ENCODE data around the gene SPTBN4. TPM values are rescaled to one million over a fixed set of nuclear protein-coding genes. Genes with fewer than 3 reads are reported as not detected.
"Not testable (repeated sequence)": the region's sequence is repeated elsewhere in the genome, so short reads cannot be mapped to it uniquely, and the experiment has no call there.

Gene SPTBN4
- total and polyA plus RNA-seq, 4 donors = 0.58 to 0.80 (median 0.72) TPM

DNA sequence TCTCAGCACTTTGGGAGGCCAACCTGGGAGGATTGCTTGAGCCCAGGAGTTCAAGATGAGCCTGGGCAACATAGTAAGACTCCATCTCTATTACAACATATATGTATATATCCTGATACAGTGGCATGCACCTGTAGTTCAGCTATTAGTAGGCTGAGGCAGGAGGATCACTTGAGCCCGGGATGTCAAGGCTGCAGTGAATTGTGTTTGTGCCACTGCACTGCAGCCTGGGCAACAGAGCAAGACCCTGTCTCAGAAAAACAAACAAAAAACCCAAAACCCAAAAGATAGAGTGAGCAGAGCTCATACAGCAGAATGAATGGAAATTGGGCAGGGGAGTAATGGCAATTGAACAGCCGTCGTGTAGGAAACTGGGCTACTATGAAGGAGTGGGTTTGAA is 92.6 kb downstream of the SPTBN4 start:
- H3K9me3 ChIP-seq (ENCODE audit: control insufficient read depth in 4 of 4, insufficient read depth in 3 of 4, low read length in 3 of 4) = no peaks in the 10 kb centered on the region
- H3K4me3 ChIP-seq = no peak overlapping the region
- H3K27me3 ChIP-seq (ENCODE audit: control insufficient read depth in 3 of 3, insufficient read depth in 3 of 3, low read length in 2 of 3) = peaks cover 5 to 26% (median 12%) of the 10 kb centered on the region in 3 donors
- WGBS, 2 donors = 82 to 86% methylated on average over 3 of the region's 3 CpGs
- H3K36me3 ChIP-seq (ENCODE audit: control insufficient read depth in 4 of 4, insufficient read depth in 4 of 4, low read length in 4 of 4) = no peaks in the 10 kb centered on the region
- TF ChIP-seq, protein P1, sequence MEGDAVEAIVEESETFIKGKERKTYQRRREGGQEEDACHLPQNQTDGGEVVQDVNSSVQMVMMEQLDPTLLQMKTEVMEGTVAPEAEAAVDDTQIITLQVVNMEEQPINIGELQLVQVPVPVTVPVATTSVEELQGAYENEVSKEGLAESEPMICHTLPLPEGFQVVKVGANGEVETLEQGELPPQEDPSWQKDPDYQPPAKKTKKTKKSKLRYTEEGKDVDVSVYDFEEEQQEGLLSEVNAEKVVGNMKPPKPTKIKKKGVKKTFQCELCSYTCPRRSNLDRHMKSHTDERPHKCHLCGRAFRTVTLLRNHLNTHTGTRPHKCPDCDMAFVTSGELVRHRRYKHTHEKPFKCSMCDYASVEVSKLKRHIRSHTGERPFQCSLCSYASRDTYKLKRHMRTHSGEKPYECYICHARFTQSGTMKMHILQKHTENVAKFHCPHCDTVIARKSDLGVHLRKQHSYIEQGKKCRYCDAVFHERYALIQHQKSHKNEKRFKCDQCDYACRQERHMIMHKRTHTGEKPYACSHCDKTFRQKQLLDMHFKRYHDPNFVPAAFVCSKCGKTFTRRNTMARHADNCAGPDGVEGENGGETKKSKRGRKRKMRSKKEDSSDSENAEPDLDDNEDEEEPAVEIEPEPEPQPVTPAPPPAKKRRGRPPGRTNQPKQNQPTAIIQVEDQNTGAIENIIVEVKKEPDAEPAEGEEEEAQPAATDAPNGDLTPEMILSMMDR (IDR thresholded peaks at IDR 0.05; ENCODE audit: control extremely low read depth, extremely low read depth) = no peak
- H3K4me1 ChIP-seq (ENCODE audit: control insufficient read depth in 5 of 5, insufficient read depth in 5 of 5, low read length in 5 of 5) = no peaks in the 10 kb centered on the region
- no peak overlapping the region for H3K27ac ChIP-seq (ENCODE audit: low read depth in 1 of 2, low read length in 1 of 2)
- ATAC-seq (ENCODE audit: insufficient read depth, low FRiP score) (no peak), DNase-seq (no peak)
- no peak overlapping the region for H3K9ac ChIP-seq (ENCODE audit: insufficient read depth in 1 of 2, low read length in 2 of 2)

DNA sequence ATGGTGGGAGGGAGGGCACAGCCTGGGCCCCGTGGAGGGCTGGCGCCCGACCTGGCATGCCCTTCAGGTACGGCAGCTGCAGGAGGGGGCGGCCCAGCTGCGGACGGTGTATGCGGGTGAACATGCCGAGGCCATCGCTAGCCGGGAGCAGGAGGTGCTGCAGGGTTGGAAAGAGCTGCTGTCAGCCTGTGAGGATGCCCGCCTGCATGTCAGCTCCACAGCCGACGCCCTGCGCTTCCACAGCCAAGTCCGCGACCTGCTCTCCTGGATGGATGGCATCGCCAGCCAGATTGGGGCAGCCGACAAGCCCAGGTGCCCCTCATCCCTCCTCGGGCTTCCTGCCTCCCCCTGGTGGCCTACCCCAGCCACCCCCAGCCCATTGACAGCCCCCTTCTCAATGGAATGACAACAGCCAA is 93.3 kb downstream of the SPTBN4 start:
- Histone ChIP-seq H3K27ac (ENCODE audit: low read depth in 1 of 2, low read length in 1 of 2) (no peak overlapping the region), H3K27me3 (ENCODE audit: control insufficient read depth in 3 of 3, insufficient read depth in 3 of 3, low read length in 2 of 3) (peaks cover 3 to 19% (median 6%) of the 10 kb centered on the region in 3 donors), H3K4me1 (ENCODE audit: control insufficient read depth in 5 of 5, insufficient read depth in 5 of 5, low read length in 5 of 5) (no peaks in the 10 kb centered on the region), H3K9me3 (ENCODE audit: control insufficient read depth in 4 of 4, insufficient read depth in 3 of 4, low read length in 3 of 4) (no peaks in the 10 kb centered on the region), H3K4me3 (no peak overlapping the region), H3K9ac (ENCODE audit: insufficient read depth in 1 of 2, low read length in 2 of 2) (no peak overlapping the region), H3K36me3 (ENCODE audit: control insufficient read depth in 4 of 4, insufficient read depth in 4 of 4, low read length in 4 of 4) (no peaks in the 10 kb centered on the region)
- DNase-seq (no peak), ATAC-seq (ENCODE audit: insufficient read depth, low FRiP score) (no peak)
- 65 to 80% methylated on average over 20 of the region's 20 CpGs for WGBS, 2 donors
- TF ChIP-seq, protein P1 (IDR thresholded peaks at IDR 0.05; ENCODE audit: control extremely low read depth, extremely low read depth) = no peak

DNA sequence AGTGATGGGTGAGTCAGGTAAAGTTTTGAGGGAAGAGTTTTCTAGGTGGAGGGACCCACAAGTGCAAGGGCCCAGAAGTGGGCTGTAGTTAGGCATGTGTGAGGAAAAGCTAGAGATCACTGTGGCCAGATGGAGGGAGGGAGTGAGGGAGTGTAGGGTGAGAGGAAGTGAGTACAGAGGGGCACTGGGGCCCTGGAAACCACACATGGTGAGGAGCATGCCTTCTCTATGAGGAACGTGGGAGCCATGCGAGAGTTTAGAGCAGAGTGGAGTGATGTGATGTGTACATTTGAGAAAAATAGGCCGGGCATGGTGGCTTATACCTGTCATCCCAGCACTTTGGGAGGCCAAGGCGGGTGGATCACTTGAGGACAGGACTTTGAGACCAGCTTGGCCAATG is 95.1 kb downstream of the SPTBN4 start:
- TF ChIP-seq, protein P1 (IDR thresholded peaks at IDR 0.05; ENCODE audit: control extremely low read depth, extremely low read depth) = no peak
- Histone ChIP-seq H3K4me1 (ENCODE audit: control insufficient read depth in 5 of 5, insufficient read depth in 5 of 5, low read length in 5 of 5) (no peaks in the 10 kb centered on the region), H3K27ac (ENCODE audit: low read depth in 1 of 2, low read length in 1 of 2) (no peak overlapping the region), H3K27me3 (ENCODE audit: control insufficient read depth in 3 of 3, insufficient read depth in 3 of 3, low read length in 2 of 3) (peaks cover 0 to 27% (median 14%) of the 10 kb centered on the region in 3 donors), H3K4me3 (no peak overlapping the region), H3K9me3 (ENCODE audit: control insufficient read depth in 4 of 4, insufficient read depth in 3 of 4, low read length in 3 of 4) (no peaks in the 10 kb centered on the region), H3K9ac (ENCODE audit: insufficient read depth in 1 of 2, low read length in 2 of 2) (no peak overlapping the region), H3K36me3 (ENCODE audit: control insufficient read depth in 4 of 4, insufficient read depth in 4 of 4, low read length in 4 of 4) (no peaks in the 10 kb centered on the region)
- WGBS, 2 donors = 46 to 61% methylated on average over 4 of the region's 4 CpGs
- DNase-seq (no peak), ATAC-seq (ENCODE audit: insufficient read depth, low FRiP score) (no peak)

DNA sequence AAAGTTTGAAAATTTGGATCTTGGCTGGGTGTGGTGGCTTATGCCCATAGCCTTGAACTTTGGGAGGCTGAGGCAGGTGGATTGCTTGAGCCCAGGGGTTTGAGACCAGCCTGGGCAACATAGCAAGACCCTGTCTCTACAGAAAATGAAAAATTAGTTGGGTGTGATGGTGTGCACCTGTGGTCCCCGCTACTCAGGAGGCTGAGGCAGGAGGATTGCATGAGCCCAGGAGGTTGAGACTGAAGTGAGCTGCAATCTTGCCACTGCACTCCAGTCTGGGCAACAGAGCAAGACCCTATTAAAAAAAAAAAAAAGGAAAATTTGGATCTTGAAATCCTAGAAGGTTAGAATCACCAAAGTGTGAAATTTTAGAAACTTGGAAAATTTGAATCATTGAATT is 97.7 kb downstream of the SPTBN4 start:
- not testable (repeated sequence) for ATAC-seq (ENCODE audit: insufficient read depth, low FRiP score); DNase-seq; H3K9me3 ChIP-seq (ENCODE audit: control insufficient read depth in 4 of 4, insufficient read depth in 3 of 4, low read length in 3 of 4); H3K4me1 ChIP-seq (ENCODE audit: control insufficient read depth in 5 of 5, insufficient read depth in 5 of 5, low read length in 5 of 5); H3K9ac ChIP-seq (ENCODE audit: insufficient read depth in 1 of 2, low read length in 2 of 2); H3K36me3 ChIP-seq (ENCODE audit: control insufficient read depth in 4 of 4, insufficient read depth in 4 of 4, low read length in 4 of 4); H3K4me3 ChIP-seq; H3K27ac ChIP-seq (ENCODE audit: low read depth in 1 of 2, low read length in 1 of 2)
- H3K27me3 ChIP-seq (ENCODE audit: control insufficient read depth in 3 of 3, insufficient read depth in 3 of 3, low read length in 2 of 3) = peaks cover 0 to 48% (median 26%) of the 10 kb centered on the region in 3 donors
- WGBS, 2 donors = 92 to 96% methylated on average over 1 of the region's 1 CpG
